Heart left ventricle (tissue), 16 donors: ENCODE results near the gene FAXC. TPM values are rescaled to one million over a fixed set of nuclear protein-coding genes. Genes with fewer than 3 reads are reported as not detected.

Experiments
- ATAC-seq, 4 donors: fragments of 200-7000 bp; cut with Tn5 transposase; one replicate each; pipeline ENCODE4 v1.9.1; 2020 to 2022; ENCODE audit warnings: moderate library complexity in 4 of 4, mild to moderate bottlenecking in 3 of 4, moderate number of reproducible peaks in 1 of 4
- DNase-seq, 5 donors: peaks; one replicate each; pipeline ENCODE4 v3.0.0-alpha.2; 2020
- H3K27ac ChIP-seq, 12 donors: fragments of 200-600 bp; sonication (generic) in 4 of 12; one replicate each; pipeline versions ENCODE4 v1.5.0 to v1.8.0; 2016 to 2022; ENCODE audit warnings: mild to moderate bottlenecking in 2 of 12
- H3K27me3 ChIP-seq, 9 donors: fragments of 200-600 bp; sonication (generic) in 2 of 9; one replicate each; pipeline versions ENCODE4 v1.5.1 to v1.8.0; 2016 to 2022; ENCODE audit warnings: mild to moderate bottlenecking in 3 of 9
- H3K36me3 ChIP-seq, 9 donors: fragments of 200-600 bp; sonication (generic) in 2 of 9; one replicate each; pipeline versions ENCODE4 v1.5.0 to v1.8.0; 2018 to 2022; ENCODE audit warnings: mild to moderate bottlenecking in 2 of 9
- H3K4me1 ChIP-seq, 12 donors: fragments of 200-600 bp; sonication (generic) in 4 of 12; one replicate each; pipeline versions ENCODE4 v1.5.0 to v1.8.0; 2016 to 2022; ENCODE audit warnings: mild to moderate bottlenecking in 3 of 12
- H3K4me3 ChIP-seq, 12 donors: fragments of 200-600 bp; sonication (generic) in 4 of 12; one replicate each; pipeline versions ENCODE4 v1.5.0 to v1.8.0; 2017 to 2022; ENCODE audit warnings: mild to moderate bottlenecking in 9 of 12, moderate library complexity in 4 of 12
- H3K9me3 ChIP-seq, 12 donors: fragments of 200-600 bp; sonication (generic) in 4 of 12; one replicate each; pipeline versions ENCODE4 v1.5.0 to v1.8.0; 2016 to 2022; ENCODE audit warnings: mild to moderate bottlenecking in 1 of 12
- CTCF ChIP-seq, 12 donors: fragments of 200-600 bp; sonication (generic) in 4 of 12; IDR thresholded peaks; one replicate each; pipeline versions ENCODE4 v1.5.0 to v1.8.0; 2018 to 2022; ENCODE audit warnings: antibody characterized with exemption in 12 of 12, mild to moderate bottlenecking in 5 of 12
- POLR2A ChIP-seq, 2 donors: fragments of 450-650 bp; IDR thresholded peaks; one replicate each; pipeline ENCODE4 v1.6.1; 2017; ENCODE audit warnings: antibody characterized with exemption in 2 of 2, mild to moderate bottlenecking in 2 of 2, moderate library complexity in 2 of 2
- WGBS, 4 donors: extraction: QIAGEN DNeasy Blood & Tissue Kit in 2 of 4; methylation state at CpG; one replicate each; pipeline versions ENCODE4 v1.1.5 to v1.1.7; 2013 to 2018; 5-methylcytosine and 5-hydroxymethylcytosine counted together
- intact Hi-C, 10 donors: fragments of 100-400 bp; cut with DNase I; formaldehyde crosslinking; loops; one replicate each; pipeline versions ENCODE4 v1.11.1 to v1.14.2; 2022
- polyA plus RNA-seq, 2 donors: library from polyadenylated mRNA; stranded (reverse); fragments of 200-250 nt; gene quantifications; one replicate each; pipeline ENCODE4 v1.2.3, GENCODE V29; 2013
- total RNA-seq, 9 donors: library from RNA; depleted of rRNA in 2 of 9; stranded (reverse); fragments of >200 nt in 2 of 9; fragmentation: NEBNext Ultra II Directional in 3 of 9; extraction: Animal tissue kit (Norgen Biotek cat#: 25700) in 3 of 9; gene quantifications; one replicate each; pipeline versions ENCODE4 v1.1.0 to v1.2.4, GENCODE V29; 2016 to 2023
- donor health status: ischemic (EF 13 %, LVEDD 7.1; RV severe dilation, severe dysfunction).
- donor health status: healthy with polysubstance abuse.
- donor health status: DM: no; HTN: yes; CAD: no.
- donor health status: DM: no; HTN: no; CAD: no.
- donor health status: ischemic (EF 25% LVEDD 6.9; RV normal size, moderate dysfunction).
- donor health status: ischemic (EF 25% LVEDD 5.7; RV mildly dilated, moderate dysfunction).
- donor health status: healthy.
- donor health status: DM: yes; HTN: yes; CAD: no.
- donor health status: ischemic (EF 35%, LVEDD 5.7; RV mildly dilated, moderate dysfunction).
- donor health status: nonischemic (EF 11% LVEDD 7.7; RV severe dilation, severe dysfunction).
- donor health status: DM: yes; HTN: yes; CAD: no.
- donor health status: PGD.
- donor health status: ischemic (EF 29% LVEDD 5.4; RV normal size, mild dysfunction).
- donor health status: nonischemic (EF 23%, LVEDD 6.1; RV moderate dilation, normal function).

The FAXC gene
- total and polyA plus RNA-seq, 11 donors, result under 0.01 to 3.2 (median 0.51) TPM; not detected in 3

GRCh38 chr6:99366852-99367251 lies 17.4 kb upstream of the FAXC start:
- ATAC-seq (no peak), DNase-seq (no peak)
- Histone ChIP-seq H3K27me3 (no peaks in the 10 kb centered on the region), H3K4me3 (no peak overlapping the region), H3K9me3 (no peaks in the 10 kb centered on the region), H3K27ac (no peak overlapping the region), H3K4me1 (no peaks in the 10 kb centered on the region), H3K36me3 (peaks cover 0 to 25% (median 0%) of the 10 kb centered on the region in 9 donors)
- TF ChIP-seq CTCF (IDR thresholded peaks at IDR 0.05) (no peak), POLR2A (IDR thresholded peaks at IDR 0.05) (no peak)
- WGBS, 4 donors, result 95 to 100% (median 97%) methylated on average over 2 of the region's 2 CpGs
- intact Hi-C loops, result no loop called here

DNA sequence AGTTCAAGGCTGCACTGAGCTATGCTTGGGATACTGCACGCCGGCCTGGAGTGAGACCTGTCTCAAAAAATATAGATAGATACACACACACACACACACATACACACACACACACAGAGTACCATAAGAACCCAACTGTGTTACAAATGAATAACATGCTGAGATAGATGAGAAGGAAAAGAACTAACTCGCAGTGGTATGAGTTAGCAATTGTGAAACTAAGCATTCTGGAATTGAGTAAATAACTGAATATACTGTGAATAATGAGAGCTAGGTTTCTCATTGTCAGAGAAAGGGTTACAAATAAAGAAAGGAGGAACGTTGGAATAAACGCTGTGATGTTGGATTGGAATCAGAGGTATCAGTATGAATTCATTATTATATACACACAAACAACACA lies 14.6 kb upstream of the FAXC start:
- Histone ChIP-seq H3K9me3 (no peaks in the 10 kb centered on the region), H3K36me3 (peaks cover 0 to 9% (median 0%) of the 10 kb centered on the region in 9 donors), H3K4me3 (no peak overlapping the region), H3K4me1 (no peaks in the 10 kb centered on the region), H3K27me3 (peaks cover 0 to 10% (median 0%) of the 10 kb centered on the region in 9 donors), H3K27ac (no peak overlapping the region)
- no peak for ATAC-seq
- WGBS, 4 donors, result 85 to 95% (median 92%) methylated on average over 5 of the region's 5 CpGs
- DNase-seq, result no peak
- no peak for TF ChIP-seq CTCF (IDR thresholded peaks at IDR 0.05)
- no peak for TF ChIP-seq POLR2A (IDR thresholded peaks at IDR 0.05)
- intact Hi-C loops, result no loop called here

DNA sequence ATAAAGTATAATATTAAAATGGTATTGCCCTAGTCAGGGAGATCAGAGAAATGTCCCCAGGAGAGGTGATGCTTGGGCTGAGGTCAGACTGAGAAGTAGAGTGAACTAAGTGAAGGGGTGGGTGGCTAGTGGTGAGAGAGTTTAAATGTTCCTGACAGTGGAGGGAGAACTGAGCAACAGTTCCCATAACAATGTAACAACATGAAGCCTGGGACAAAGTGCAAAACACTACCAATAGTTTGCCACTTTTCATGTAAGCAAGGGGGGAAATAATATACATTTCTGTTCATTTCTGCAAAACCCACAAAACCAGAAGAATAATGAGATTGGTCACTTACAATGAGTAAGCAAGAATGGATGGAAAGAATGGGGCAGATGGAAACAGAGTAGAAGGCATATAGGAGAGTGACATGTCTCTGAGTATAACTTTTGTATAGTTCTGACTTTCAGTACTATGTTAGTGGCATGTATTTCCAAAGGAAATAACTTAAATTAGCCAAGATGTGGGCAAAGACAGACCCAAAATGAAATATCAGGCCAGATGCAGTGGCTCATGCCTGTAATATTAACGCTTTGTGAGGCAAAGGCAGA lies 13.3 kb upstream of the FAXC start:
- no peaks in the 10 kb centered on the region for H3K4me1 ChIP-seq
- H3K27me3 ChIP-seq, result peaks cover 0 to 10% (median 0%) of the 10 kb centered on the region in 9 donors
- H3K27ac ChIP-seq, result no peak overlapping the region
- no peak for ATAC-seq
- no peaks in the 10 kb centered on the region for H3K36me3 ChIP-seq
- no peak overlapping the region for H3K4me3 ChIP-seq
- TF ChIP-seq POLR2A (IDR thresholded peaks at IDR 0.05) (no peak), CTCF (IDR thresholded peaks at IDR 0.05) (no peak)
- no peaks in the 10 kb centered on the region for H3K9me3 ChIP-seq
- intact Hi-C loops, result no loop called here
- DNase-seq, result no peak
- WGBS, 4 donors, result 90 to 96% (median 95%) methylated on average over 1 of the region's 1 CpG

DNA sequence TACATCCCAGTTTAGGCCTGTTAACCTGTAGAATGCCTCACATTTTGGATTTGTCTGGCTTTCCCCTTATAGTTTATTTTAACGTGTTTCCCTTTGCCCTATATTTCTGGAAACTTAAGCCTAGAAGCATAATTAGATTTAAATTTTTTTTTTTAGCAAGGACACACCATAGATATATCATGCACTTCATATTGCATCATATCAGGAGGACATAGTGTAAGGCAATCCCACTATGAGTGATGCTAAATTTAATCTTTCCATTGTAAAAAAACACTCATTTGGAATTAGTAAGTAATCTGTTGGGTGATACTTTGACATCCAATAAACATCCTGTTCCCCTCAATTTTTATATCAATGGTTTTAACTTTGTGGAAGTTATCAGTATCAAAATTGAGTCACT lies 10.3 kb upstream of the FAXC start:
- Histone ChIP-seq H3K9me3 (no peaks in the 10 kb centered on the region), H3K4me1 (no peaks in the 10 kb centered on the region), H3K27ac (no peak overlapping the region), H3K4me3 (no peak overlapping the region), H3K27me3 (peaks cover 0 to 13% (median 0%) of the 10 kb centered on the region in 9 donors), H3K36me3 (no peaks in the 10 kb centered on the region)
- intact Hi-C loops, result no loop called here
- DNase-seq, result no peak
- no peak for ATAC-seq
- TF ChIP-seq CTCF (IDR thresholded peaks at IDR 0.05) (no peak), POLR2A (IDR thresholded peaks at IDR 0.05) (no peak)
- WGBS, 4 donors, result 63 to 70% (median 69%) methylated on average over 1 of the region's 1 CpG
